EL (cell line): ENCODE data around the gene LIN7B.
"Not testable (repeated sequence)": the region's sequence is repeated elsewhere in the genome, so short reads cannot be mapped to it uniquely, and the experiment has no call there.

Experiments used
- DNase-seq: peaks from one replicate; pipeline ENCODE4 v3.0.0-alpha.2; 2016

Gene LIN7B

DNA sequence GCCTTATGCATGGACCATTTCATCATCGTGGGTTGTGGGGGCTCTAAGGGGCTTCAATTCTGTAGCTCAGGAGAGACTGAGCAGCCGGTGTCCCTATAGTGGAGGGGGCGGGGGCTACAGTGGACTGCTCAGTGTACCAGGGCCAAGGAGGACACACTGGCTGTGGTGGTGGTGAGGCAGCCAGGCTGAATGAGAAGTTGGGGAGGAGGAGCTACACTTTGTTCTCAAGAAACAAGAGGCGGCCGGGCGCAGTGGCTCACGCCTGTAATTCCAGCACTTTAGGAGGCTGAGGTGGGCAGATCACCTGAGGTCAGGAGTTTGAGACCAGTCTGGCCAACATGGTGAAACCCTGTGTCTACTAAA, 32.2 kb downstream of the LIN7B start:
- DNase-seq, result not testable (repeated sequence)

DNA sequence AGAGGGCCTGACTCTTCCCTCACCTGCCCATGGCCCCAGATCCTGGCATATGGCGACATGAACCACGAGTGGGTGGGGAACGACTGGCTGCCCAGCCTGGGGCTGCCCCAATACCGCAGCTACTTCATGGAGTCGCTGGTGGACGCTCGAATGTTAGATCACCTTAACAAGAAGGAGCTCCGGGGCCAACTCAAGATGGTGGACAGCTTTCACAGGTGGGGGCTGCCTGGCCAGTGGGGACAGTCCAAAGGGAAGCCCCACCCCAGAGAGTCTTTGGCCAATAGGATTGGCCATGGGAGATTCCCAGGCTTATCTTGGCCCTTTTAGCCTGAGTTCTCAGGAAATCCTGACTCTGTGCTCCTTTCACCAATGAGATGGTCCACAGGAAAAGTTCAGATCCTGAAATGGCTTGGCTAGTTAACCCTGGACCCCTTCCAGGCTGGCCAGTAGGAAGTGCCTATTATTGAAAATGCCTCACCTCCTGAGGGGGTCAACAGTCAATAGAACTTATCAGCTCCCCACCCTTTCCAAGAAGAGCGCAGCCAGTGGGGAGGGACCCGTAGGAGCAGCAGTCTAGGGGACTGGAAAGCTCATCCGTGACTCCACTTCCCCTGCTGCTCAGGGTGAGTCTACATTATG, 34.0 kb downstream of the LIN7B start:
- DNase-seq, result no peak

DNA sequence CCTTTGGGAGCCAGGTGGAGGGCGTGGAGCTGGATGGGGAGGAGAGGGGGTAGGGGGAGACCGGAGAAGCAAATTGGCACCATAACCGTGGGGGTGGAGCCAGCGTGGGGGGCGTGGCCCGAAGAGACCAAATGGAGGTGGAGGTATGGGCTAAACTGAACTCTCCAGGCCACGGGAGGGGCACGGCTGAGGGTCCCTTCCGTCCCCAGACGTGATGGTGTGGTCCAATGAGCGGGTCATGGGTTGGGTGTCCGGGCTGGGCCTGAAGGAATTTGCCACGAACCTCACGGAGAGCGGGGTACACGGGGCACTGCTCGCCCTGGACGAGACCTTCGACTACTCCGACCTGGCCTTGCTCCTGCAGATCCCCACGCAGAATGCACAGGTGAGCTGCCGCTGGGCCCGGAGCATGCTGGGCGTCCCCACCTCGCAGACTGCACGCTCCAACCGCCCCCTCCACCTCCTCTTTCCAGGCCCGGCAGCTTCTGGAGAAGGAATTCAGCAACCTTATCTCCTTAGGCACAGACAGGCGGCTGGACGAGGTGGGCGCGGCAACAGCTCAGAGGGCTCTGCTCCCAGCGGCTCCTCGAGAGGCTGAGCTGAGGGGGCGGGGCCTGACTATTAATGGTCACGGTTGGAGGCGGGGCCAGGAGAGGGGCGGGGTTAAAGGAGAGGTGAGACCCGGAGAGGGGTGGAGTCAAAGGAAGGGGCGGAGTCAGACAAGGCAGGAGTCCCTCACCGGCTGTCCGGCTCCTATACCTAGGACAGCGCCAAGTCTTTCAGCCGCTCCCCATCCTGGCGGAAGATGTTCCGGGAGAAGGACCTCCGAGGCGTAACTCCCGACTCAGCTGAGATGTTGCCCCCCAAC, 34.8 kb downstream of the LIN7B start:
- peak; percentile 96 for DNase-seq

DNA sequence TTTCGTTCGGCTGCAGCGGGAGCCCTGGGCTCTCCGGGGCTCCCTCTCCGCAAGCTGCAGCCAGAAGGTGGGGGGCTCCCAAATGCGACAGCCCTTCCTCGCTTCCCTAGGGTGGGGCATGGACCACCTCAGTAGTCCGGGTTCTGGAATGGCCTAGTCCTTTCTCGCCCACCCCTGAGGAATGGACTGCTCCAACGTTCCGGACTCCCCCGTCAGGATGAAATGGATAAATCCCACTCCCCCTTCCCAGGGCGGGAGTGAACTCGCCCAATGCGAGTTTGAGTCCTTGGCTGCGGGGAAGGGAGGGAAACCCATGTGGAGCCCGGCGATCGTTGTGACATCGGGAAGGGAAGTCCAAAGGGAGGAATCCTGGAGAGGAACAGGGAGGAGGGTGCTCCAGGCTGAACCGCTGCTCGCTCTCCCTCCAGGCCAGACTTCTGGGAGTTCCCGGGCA, 35.5 kb downstream of the LIN7B start:
- peak; percentile 82 for DNase-seq

DNA sequence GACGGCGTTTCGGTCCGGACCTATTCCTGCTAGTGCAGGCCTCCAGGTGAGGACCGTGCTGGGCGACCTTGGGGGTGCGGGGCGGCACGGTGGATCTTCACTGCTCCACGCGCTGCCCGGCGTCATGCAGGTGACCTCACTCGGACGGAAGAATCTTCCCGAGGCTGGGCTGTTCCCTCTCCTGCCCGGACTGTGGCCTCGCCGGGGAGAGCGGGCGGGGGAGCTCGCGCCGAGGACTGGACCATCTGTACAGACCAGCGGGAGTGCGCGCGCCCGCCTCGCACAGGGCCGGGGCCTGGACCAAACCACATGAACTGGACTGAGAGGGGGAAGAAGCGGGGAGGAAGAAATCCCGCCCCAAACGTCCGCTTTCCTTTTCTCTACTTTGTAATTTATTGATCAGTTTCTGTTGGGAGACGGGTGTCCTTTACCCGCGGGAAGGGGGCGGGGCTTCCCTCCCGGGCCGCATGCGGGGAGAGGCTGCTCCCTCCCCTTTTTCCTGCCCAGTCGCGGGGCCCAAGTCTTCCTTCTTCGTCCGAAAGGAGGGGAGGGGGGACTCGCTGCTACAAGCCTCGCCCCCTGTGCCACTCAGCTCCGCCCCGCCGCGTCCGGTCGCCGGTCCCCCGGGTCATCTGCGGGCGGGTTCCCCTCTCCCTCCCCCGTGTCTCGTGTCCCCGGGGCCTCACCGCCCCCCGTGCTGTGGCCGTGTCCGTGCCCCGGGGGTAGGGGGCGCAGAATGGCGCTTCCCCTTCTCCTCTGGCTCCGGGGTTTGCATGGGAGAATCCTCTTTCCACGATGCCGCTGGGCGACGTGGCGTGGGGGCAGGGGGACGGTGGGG, 36.2 kb downstream of the LIN7B start:
- DNase-seq, result peak; percentile 84

DNA sequence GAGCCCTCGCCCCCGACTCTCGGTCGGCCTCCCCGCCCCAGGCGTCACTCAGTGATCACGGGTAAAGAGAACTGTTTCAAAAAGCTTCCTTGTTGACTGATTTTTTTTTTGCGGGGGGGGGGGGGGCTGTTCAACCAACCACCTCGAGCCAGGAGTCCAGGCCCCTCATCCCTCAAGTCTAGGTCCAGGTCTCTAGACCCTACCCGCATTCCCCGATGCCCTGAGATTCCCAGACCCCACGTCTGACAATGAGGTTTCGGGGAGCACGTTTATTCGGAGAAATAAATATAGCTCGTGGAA, 36.7 kb downstream of the LIN7B start:
- DNase-seq, result no peak

DNA sequence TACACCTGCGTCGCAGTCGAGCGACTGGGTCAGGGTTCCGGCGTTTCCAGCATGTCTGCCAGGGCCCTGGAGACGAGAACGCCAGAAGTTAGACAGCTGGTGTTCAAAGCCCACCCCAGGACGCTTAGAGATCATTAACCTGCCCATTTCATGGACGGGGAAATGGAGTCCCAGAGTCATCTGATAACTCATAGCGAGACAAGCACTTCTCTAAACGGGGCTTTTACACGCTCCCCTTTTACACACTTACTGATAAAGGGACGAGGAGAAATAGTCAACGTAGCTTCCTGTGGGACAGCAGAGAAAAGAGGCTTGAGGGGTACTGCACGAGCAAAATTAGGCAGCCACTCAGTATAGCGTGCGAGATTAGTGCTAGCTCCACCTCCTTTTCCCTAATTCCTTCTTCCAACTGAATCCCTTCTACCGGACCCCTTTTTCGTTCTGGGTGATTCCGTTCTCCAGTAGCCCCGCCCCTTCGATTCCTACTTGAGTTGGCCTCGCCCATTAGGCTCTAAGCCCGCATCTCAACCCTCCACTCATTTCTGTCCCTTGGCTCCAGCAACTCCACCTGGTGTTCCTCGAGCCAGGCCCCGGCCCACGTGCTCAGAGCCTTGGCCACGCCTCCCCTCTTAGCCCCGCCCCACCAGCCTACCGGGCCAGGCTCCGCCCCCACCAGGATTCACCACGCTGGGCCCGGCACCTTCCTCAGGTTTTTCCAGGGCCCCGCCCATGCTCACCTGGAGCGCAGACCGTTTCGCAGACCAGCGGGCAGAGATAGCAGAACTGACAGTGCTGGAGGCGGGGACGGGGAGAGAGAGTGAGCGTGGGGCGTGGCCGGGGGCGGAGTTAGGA, 37.3 kb downstream of the LIN7B start:
- DNase-seq, result peak; percentile 38

DNA sequence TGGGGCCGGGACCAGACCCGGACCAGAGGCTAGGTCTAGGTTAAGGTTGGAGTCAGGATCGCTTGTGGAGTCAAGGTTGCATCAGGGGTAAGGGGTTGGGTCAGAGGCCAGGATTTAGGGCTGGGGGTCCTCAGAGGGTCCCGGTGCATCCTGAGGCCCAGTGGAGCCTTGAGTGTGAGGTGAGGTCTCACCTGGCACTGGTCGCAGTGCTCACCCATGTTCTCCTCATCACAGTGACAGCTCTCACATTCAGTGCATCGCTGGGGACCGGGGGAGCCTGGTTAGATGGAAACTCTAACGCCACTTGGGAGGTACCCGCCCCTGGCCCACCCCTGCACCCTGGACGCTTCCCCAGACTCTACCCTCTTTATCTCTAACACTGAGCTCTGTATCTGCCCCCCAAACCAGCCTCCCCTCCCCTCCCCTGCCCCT, 38.0 kb downstream of the LIN7B start:
- DNase-seq, result no peak

DNA sequence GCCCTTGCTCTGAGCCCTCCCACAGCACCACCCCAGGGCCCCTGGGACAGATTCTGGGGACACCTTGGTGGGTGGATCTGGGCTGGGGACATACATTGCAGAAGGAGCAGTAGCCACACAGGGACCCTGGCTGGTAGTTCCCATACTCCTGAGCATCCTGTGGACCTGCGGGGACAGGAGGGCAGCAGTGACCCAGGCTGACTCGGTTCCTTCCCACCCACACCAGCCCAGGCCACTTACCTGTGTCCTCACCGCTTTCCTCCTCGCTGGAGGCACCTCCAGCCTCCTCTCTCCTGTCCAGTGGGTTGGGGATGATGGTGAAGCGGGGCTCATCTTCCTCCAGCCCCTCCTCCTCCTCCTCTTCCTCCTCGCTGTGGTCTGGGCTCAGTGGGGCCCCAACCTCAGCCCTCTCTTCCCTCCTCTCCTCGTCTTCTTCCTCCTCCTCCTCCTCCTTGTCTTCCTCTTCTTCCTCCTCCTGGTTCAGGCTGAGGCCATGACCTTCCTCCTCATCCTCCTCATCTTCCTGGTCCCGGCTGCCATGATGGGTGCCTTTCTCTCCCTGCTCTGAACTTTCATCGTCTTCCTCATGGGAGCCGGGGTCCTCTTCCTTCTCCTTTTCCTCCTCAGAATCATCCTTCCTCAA, 39.1 kb downstream of the LIN7B start:
- DNase-seq, result no peak

DNA sequence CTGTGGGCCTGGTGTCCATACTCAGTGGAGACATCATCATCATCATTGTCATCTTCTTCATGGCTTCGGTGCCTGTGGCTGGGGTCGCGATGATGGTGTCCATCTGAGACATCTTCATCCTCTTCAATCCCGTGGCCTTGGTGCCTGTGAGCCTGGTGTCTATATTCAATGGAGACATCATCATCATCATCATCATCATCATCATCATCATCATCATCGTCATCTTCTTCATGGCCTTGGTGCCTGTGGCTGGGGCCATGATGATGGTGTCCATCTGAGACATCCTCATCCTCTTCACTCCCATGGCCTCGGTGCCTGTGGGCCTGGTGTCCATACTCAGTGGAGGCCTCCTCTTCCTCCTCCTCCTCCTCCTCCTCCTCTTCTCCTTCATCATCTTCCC, 40.1 kb downstream of the LIN7B start:
- DNase-seq, result no peak

DNA sequence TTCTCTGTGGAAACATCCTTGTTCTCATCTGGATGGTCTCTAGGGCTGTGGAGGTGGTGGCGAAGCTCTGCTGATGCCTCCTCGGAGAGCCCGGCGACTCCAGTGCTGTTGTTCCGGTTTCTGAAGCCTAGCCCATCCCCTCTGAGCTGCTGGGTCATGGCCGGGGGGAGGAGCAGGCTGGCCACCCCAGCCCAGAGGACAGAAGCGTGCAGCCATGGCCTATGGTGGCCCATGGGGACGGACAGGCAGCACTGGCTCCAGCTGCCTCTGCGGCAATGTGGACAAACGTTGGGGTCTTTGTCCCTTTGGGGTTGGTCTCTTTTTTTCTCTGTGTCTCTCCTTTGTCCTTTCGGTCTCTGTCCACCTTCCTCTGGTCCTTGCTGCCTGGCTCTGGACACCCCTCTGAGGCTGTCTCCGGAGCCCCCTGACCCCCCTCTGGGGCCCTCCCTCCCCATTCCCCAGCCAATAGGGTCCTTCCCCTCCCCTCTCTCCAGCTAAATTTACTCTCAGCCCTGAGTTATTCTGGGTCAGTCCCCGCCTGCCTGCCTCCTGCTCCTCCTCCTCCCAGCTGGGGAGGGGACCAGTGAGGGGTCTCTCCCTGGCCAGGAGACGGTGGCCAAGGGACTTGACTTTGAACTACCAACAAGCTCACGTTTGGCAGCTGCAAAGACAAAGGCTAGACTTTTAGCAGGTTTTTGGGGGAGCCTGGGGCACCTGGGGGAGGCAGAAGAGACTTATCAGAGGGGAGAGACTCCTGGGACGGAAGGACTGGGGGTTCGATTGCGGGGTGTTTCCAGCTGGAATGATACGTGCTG, 41.0 kb downstream of the LIN7B start, which contains the start of gene HRC:
TSS of gene HRC (minus strand) at position 392 of the 815 bp plus-strand sequence. CDS start at position 233, 159 bp downstream.
- DNase-seq, result no peak

DNA sequence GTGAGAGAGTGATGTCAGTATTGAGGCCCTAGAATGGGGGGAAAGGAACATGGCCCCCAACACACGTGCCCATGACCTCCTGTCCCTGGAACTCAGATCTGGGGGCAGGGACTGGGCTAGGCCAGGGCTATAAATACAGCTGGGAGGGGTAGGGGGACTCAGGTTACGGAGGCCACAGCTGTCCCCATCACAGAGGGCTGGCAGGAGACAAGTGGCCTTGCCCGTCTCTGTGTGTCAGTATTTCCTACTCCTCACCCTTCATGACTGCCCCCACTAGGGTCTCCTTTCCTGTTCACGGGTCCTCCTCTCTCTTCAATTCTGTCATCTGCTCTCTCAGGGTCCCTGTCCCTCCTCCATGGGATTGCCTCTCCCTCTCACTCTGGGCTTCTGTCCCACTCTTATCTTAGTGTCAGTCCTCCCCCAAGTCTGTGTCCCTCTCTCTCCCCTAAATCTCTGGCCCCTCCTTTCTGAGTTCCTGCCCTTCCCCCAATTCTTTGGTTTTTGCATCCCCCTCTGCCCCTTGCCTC, 41.7 kb downstream of the LIN7B start:
- DNase-seq, result no peak

DNA sequence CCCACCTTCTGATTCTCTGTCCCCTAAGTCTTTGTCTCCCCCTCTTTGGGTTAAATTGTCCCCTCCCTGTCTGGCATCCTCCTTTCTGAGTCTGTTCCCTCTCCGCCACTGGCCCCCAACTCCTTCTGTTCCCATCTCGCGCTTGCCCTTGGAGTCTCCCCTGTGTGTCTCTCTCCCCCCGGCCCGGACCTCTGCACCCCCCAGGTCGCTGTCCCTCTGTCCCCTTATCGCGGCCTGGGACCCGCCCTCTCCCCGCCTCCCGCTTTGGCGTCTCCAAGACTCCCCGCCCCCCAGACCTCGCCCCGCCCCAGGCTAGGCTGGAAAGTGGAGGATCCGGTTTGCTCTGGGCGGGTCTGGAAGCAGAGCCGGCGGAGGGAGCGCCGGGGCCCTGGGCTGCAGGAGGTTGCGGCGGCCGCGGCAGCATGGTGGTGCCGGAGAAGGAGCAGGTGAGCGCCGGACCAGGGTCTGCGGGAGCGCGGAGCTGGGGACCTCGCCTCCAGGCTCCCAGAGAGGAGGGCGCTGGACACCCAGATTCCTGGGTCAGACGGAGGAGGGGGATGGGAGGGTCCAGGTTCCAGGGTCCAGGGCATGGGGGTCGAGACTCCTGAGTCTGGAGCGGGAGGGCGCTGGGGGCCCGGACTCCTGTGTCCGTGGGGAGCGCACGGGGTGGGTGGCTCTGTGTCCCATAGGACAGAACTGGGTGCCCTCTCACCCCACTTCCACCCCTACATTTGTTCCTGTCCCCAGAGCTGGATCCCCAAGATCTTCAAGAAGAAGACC, 43.5 kb downstream of the LIN7B start, which contains the start of gene TRPM4:
TSS of gene TRPM4 (plus strand) at position 348 of the 780 bp plus-strand sequence. CDS start at position 423, 75 bp downstream.
- peak; percentile 83 for DNase-seq

DNA sequence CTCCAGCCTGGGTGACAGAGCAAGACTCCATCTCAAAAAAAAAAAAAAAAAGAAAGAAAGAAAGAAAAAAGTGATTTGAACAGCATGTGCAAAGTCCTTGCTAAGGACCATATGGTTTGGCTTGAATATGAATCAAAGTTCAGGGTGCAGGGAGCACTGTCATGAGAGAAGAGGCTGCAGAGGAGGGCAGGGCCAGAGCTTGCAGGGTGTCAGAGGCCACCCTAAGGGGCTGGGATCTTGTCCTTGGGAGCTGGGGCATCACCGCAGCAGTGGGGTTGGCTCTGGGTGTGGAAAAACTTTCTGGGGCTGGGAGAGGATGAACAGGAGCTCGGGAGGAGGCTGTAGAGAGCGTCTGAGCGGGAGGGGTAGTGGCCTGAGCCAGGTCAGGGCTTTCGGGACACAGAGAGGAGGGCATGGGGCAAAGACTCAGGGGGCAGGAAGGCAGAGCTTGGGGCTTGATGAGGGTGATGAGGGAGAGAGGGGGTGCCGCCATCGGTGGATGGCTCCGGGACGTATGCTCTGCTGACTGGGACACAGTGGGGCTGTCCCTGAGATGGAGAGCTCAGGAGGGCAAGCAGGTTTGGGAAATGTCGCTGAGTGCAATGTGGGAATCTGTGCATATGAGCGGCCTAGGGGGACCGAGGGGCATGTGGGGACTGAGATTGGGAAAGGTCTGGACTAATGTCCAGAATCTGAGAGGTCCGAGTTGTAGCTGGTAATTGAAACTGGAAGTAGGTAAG, 46.5 kb downstream of the LIN7B start:
- DNase-seq, result no peak

DNA sequence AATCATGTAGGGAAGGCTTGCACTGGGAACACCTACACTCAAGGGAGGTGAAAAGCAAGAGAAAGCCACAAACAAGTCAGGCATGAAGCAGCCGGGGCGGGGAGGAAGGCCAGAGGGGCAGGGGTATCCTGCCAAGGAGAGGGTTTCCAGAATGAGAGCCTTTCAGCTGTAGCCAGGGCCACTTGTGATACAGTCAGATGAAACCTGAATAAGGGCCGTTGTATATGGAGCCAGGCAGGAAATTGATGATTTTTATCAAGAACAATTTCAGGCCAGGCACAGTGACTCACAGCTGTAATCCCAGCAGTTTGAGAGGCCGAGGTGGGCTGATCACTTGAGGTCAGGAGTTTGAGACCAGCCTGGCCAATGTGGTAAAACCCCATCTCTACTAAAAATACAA, 47.8 kb downstream of the LIN7B start:
- no peak for DNase-seq

DNA sequence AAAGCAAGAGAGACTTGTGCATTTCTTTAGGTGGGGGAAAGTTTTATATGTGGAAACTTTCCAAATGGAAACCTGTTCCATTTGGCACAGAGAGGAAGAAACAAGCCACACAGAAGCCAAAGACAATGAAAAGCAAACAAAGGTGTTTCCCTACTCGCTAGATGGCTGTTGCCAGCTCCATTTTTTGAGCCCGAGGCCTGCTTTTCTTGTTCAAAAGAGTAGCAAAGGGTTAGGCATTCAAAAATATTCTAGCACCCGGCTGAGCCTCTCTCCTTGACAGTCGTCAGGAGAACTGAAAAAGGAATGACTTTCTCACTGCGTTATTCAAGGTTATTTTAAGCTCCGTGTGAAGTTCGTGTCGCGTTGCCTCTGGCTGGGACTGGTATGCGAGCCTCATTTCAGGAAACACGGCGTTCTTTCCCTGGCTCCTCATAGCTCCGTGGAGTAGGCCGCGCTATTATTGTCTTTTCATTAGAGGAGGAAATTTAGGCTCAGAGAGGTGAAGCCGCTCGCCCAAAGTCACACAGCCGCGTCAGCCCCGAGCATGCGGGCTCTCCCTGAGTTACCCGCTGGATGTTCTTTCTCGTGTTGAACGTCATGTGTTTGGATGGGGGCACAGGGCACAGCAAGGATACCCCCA, 51.1 kb downstream of the LIN7B start:
- DNase-seq, result no peak

DNA sequence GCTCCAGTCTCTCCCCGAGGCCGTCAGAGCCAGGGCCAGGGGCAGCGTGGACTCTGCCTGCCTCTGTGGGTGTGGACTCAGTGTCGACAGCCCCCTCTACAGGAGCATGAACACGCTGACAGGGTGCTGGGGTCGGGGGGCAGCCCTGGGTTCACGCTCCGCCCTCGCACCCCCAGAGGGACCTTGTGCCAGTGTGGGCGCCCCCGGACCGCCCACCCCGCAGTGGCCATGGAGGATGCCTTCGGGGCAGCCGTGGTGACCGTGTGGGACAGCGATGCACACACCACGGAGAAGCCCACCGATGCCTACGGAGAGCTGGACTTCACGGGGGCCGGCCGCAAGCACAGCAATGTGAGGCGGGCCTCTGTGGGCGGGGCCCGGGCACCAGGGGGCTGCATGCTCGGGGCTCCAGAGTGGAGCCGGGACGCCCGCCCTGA, 51.7 kb downstream of the LIN7B start:
- DNase-seq, result no peak

DNA sequence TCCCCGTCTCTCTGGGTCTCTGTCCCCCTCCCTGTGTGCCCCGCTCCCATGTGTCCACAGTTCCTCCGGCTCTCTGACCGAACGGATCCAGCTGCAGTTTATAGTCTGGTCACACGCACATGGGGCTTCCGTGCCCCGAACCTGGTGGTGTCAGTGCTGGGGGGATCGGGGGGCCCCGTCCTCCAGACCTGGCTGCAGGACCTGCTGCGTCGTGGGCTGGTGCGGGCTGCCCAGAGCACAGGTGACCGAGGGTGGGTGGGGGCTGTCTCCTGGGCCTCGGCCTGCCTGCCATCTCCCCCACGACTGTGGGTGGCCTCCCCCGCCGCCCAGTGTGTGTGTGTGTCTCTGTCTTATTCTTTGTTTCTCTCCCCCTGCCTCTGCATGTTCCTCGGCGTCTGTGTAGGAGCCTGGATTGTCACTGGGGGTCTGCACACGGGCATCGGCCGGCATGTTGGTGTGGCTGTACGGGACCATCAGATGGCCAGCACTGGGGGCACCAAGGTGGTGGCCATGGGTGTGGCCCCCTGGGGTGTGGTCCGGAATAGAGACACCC, 53.8 kb downstream of the LIN7B start:
- DNase-seq, result no peak
